GM12872 (cell line): ENCODE measurements around the gene MAML1.

Experiments
- CTCF ChIP-seq: IDR thresholded peaks from 3 replicates; pipeline ENCODE4 v1.5.1; 2011; ENCODE audit warnings: low read depth, mild to moderate bottlenecking, low read length, moderate library complexity; ENCODE audit not compliant: insufficient read depth

Gene MAML1

GRCh38 chr5:179794171-179794570 is 61.5 kb downstream of the MAML1 start:
- TF ChIP-seq CTCF, result no peak

- TF ChIP-seq CTCF, result no peak
These were observed 62.0 kb downstream of the MAML1 start for GRCh38 chr5:179794575-179794974.

GRCh38 chr5:179795049-179795862 is 62.6 kb downstream of the MAML1 start:
- no peak for TF ChIP-seq CTCF

- TF ChIP-seq CTCF, result peak; percentile 59; the same call in 1 of the 3 replicates
These were observed 63.5 kb downstream of the MAML1 start for GRCh38 chr5:179795863-179796833.

GRCh38 chr5:179796877-179797608 is 64.4 kb downstream of the MAML1 start:
- TF ChIP-seq CTCF, result no peak

GRCh38 chr5:179797741-179798140 is 65.1 kb downstream of the MAML1 start:
- no peak for TF ChIP-seq CTCF
